Left lung (tissue), 10 donors: ENCODE data around the gene ZNF827. TPM values are rescaled to one million over a fixed set of nuclear protein-coding genes. Genes with fewer than 3 reads are reported as not detected.

Experiments
- ATAC-seq: fragments of 200-7000 bp; cut with Tn5 transposase; one replicate; pipeline ENCODE4 v1.9.1; 2020; ENCODE audit warnings: moderate library complexity
- DNase-seq, 4 donors: peaks; one replicate each; pipeline ENCODE4 v3.0.0-alpha.2; 2013 to 2020
- H3K27ac ChIP-seq, 2 donors: fragments of 200-600 bp; sonication (generic) in 1 of 2; one replicate each; pipeline versions ENCODE4 v1.5.0 to v1.8.0; 2020 to 2021
- H3K27me3 ChIP-seq, 2 donors: fragments of 200-600 bp; sonication (generic) in 1 of 2; one replicate each; pipeline versions ENCODE4 v1.5.0 to v1.8.0; 2020 to 2021
- H3K36me3 ChIP-seq, 2 donors: fragments of 200-600 bp; sonication (generic) in 1 of 2; one replicate each; pipeline versions ENCODE4 v1.5.0 to v1.8.0; 2020 to 2021
- H3K4me1 ChIP-seq, 2 donors: fragments of 200-600 bp; one replicate each; pipeline ENCODE4 v1.8.0; 2021
- H3K4me3 ChIP-seq, 2 donors: fragments of 200-600 bp; sonication (generic) in 1 of 2; one replicate each; pipeline versions ENCODE4 v1.5.0 to v1.8.0; 2020 to 2021; ENCODE audit warnings: mild to moderate bottlenecking in 1 of 2
- H3K9me3 ChIP-seq, 2 donors: fragments of 200-600 bp; sonication (generic) in 1 of 2; one replicate each; pipeline versions ENCODE4 v1.5.0 to v1.8.0; 2020 to 2021
- CTCF ChIP-seq, 2 donors: fragments of 200-600 bp; sonication (generic) in 1 of 2; IDR thresholded peaks; one replicate each; pipeline versions ENCODE4 v1.5.0 to v1.8.0; 2021; ENCODE audit warnings: antibody characterized with exemption in 2 of 2
- intact Hi-C, 2 donors: fragments of 100-400 bp; cut with DNase I; formaldehyde crosslinking; loops; one replicate each; pipeline versions ENCODE4 v1.11.2 to v1.14.2; 2022
- polyA plus RNA-seq, 6 donors: library from polyadenylated mRNA; unstranded; fragments of 120-200 nt; gene quantifications; one replicate each; pipeline ENCODE4 v1.2.1, GENCODE V29; 2013; ENCODE audit not compliant: insufficient read length in 6 of 6
- total RNA-seq, 2 donors: library from RNA; stranded (reverse); fragmentation: NEBNext Ultra II Directional; extraction: Animal tissue kit (Norgen Biotek cat#: 25700); gene quantifications; one replicate each; pipeline ENCODE4 v1.2.1, GENCODE V29; 2021
- donor health status: DM: no; HTN: yes; CAD: no.
- donor health status: DM: no; HTN: no; CAD: no.

Gene ZNF827
- total and polyA plus RNA-seq, 8 donors: 9.2 to 35.7 (median 32.7) TPM

GRCh38 chr4:145786830-145787229, 151.8 kb downstream of the ZNF827 start:
- Histone ChIP-seq H3K9me3 (peaks cover 0 to 5% of the 10 kb centered on the region in 2 donors), H3K36me3 (no peaks in the 10 kb centered on the region), H3K4me3 (no peak overlapping the region), H3K27me3 (no peaks in the 10 kb centered on the region), H3K27ac (no peak overlapping the region), H3K4me1 (no peaks in the 10 kb centered on the region)
- TF ChIP-seq CTCF (IDR thresholded peaks at IDR 0.05): no peak
- intact Hi-C loops: no loop called here
- no peak for ATAC-seq
- DNase-seq: no peak

- Histone ChIP-seq H3K9me3 (peaks cover 0 to 5% of the 10 kb centered on the region in 2 donors), H3K36me3 (no peaks in the 10 kb centered on the region), H3K27me3 (no peaks in the 10 kb centered on the region), H3K4me1 (no peaks in the 10 kb centered on the region), H3K4me3 (no peak overlapping the region), H3K27ac (no peak overlapping the region)
- no peak for TF ChIP-seq CTCF (IDR thresholded peaks at IDR 0.05)
- intact Hi-C loops: no loop called here
- DNase-seq (no peak), ATAC-seq (no peak)
Measured at GRCh38 chr4:145786261-145786660, 152.4 kb downstream of the ZNF827 start.

- intact Hi-C loops: no loop called here
- DNase-seq: no peak
Measured at GRCh38 chr4:145785391-145786008, 153.1 kb downstream of the ZNF827 start.

GRCh38 chr4:145784036-145784435, 154.6 kb downstream of the ZNF827 start:
- Histone ChIP-seq H3K27ac (no peak overlapping the region), H3K4me1 (no peaks in the 10 kb centered on the region), H3K36me3 (no peaks in the 10 kb centered on the region), H3K4me3 (no peak overlapping the region), H3K9me3 (peaks cover 0 to 5% of the 10 kb centered on the region in 2 donors), H3K27me3 (no peaks in the 10 kb centered on the region)
- no peak for TF ChIP-seq CTCF (IDR thresholded peaks at IDR 0.05)
- ATAC-seq (no peak), DNase-seq (no peak)
- intact Hi-C loops: no loop called here

More at GRCh38 chr4:145785391-145786008, 153.1 kb downstream of the ZNF827 start:
- Histone ChIP-seq H3K36me3 (no peaks in the 10 kb centered on the region), H3K27me3 (no peaks in the 10 kb centered on the region), H3K4me1 (no peaks in the 10 kb centered on the region), H3K9me3 (peaks cover 0 to 5% of the 10 kb centered on the region in 2 donors), H3K27ac (no peak overlapping the region), H3K4me3 (no peak overlapping the region)
- ATAC-seq: no peak
- no peak for TF ChIP-seq CTCF (IDR thresholded peaks at IDR 0.05)

- no peaks in the 10 kb centered on the region for H3K36me3 ChIP-seq
- H3K4me1 ChIP-seq: no peaks in the 10 kb centered on the region
- no peak overlapping the region for H3K27ac ChIP-seq
- no peaks in the 10 kb centered on the region for H3K27me3 ChIP-seq
- ATAC-seq (no peak), DNase-seq (no peak)
- H3K4me3 ChIP-seq: no peak overlapping the region
- intact Hi-C loops: no loop called here
- peaks cover 0 to 5% of the 10 kb centered on the region in 2 donors for H3K9me3 ChIP-seq
- TF ChIP-seq CTCF (IDR thresholded peaks at IDR 0.05): no peak
Measured at GRCh38 chr4:145782756-145783155, 155.9 kb downstream of the ZNF827 start.
